ENCODE results near the gene TBC1D14.

The TBC1D14 gene

GRCh38 chr4:6992728-6993677 lies 83.4 kb downstream of the TBC1D14 start:
- peaks cover 11 to 31% of the 10 kb centered on the region in 2 donors for H3K36me3 ChIP-seq (ENCODE audit: control insufficient read depth in 2 of 2, insufficient read depth in 2 of 2, low read length in 2 of 2)
- peaks cover 16 to 28% of the 10 kb centered on the region in 2 donors for H3K4me1 ChIP-seq (ENCODE audit: control insufficient read depth in 2 of 2, insufficient read depth in 2 of 2, low read length in 2 of 2)
- no peaks in the 10 kb centered on the region for H3K27me3 ChIP-seq (ENCODE audit: control insufficient read depth in 2 of 2, insufficient read depth in 2 of 2, low read length in 2 of 2)
- peak overlapping the region; percentile 23 to 59 for H3K27ac ChIP-seq (ENCODE audit: low read depth in 2 of 2, low read length in 2 of 2)
- no peak overlapping the region for H3K4me3 ChIP-seq (ENCODE audit: low read length in 2 of 2)
- no peaks in the 10 kb centered on the region for H3K9me3 ChIP-seq (ENCODE audit: control insufficient read depth in 2 of 2, low read length in 2 of 2)
- H3K9ac ChIP-seq (ENCODE audit: low read depth in 1 of 2, low read length in 2 of 2), result no peak overlapping the region

GRCh38 chr4:6996481-6996880 lies 86.9 kb downstream of the TBC1D14 start:
- peaks cover 10 to 15% of the 10 kb centered on the region in 2 donors for H3K4me1 ChIP-seq (ENCODE audit: control insufficient read depth in 2 of 2, insufficient read depth in 2 of 2, low read length in 2 of 2)
- H3K27me3 ChIP-seq (ENCODE audit: control insufficient read depth in 2 of 2, insufficient read depth in 2 of 2, low read length in 2 of 2), result no peaks in the 10 kb centered on the region
- H3K36me3 ChIP-seq (ENCODE audit: control insufficient read depth in 2 of 2, insufficient read depth in 2 of 2, low read length in 2 of 2), result peaks cover 37 to 65% of the 10 kb centered on the region in 2 donors
- no peaks in the 10 kb centered on the region for H3K9me3 ChIP-seq (ENCODE audit: control insufficient read depth in 2 of 2, low read length in 2 of 2)
- no peak overlapping the region for H3K9ac ChIP-seq (ENCODE audit: low read depth in 1 of 2, low read length in 2 of 2)
- H3K4me3 ChIP-seq (ENCODE audit: low read length in 2 of 2), result no peak overlapping the region
- no peak overlapping the region for H3K27ac ChIP-seq (ENCODE audit: low read depth in 2 of 2, low read length in 2 of 2)

- H3K4me1 ChIP-seq (ENCODE audit: control insufficient read depth in 2 of 2, insufficient read depth in 2 of 2, low read length in 2 of 2), result no peaks in the 10 kb centered on the region
- H3K27ac ChIP-seq (ENCODE audit: low read depth in 2 of 2, low read length in 2 of 2), result no peak overlapping the region
- no peaks in the 10 kb centered on the region for H3K27me3 ChIP-seq (ENCODE audit: control insufficient read depth in 2 of 2, insufficient read depth in 2 of 2, low read length in 2 of 2)
- peaks cover 58 to 85% of the 10 kb centered on the region in 2 donors for H3K36me3 ChIP-seq (ENCODE audit: control insufficient read depth in 2 of 2, insufficient read depth in 2 of 2, low read length in 2 of 2)
- H3K9me3 ChIP-seq (ENCODE audit: control insufficient read depth in 2 of 2, low read length in 2 of 2), result no peaks in the 10 kb centered on the region
- no peak overlapping the region for H3K9ac ChIP-seq (ENCODE audit: low read depth in 1 of 2, low read length in 2 of 2)
- H3K4me3 ChIP-seq (ENCODE audit: low read length in 2 of 2), result no peak overlapping the region
These were observed 89.8 kb downstream of the TBC1D14 start for GRCh38 chr4:6999172-7000086.

- Histone ChIP-seq H3K27ac (ENCODE audit: low read depth in 2 of 2, low read length in 2 of 2) (no peak overlapping the region), H3K27me3 (ENCODE audit: control insufficient read depth in 2 of 2, insufficient read depth in 2 of 2, low read length in 2 of 2) (no peaks in the 10 kb centered on the region), H3K9me3 (ENCODE audit: control insufficient read depth in 2 of 2, low read length in 2 of 2) (no peaks in the 10 kb centered on the region), H3K9ac (ENCODE audit: low read depth in 1 of 2, low read length in 2 of 2) (no peak overlapping the region), H3K4me1 (ENCODE audit: control insufficient read depth in 2 of 2, insufficient read depth in 2 of 2, low read length in 2 of 2) (no peaks in the 10 kb centered on the region), H3K4me3 (ENCODE audit: low read length in 2 of 2) (no peak overlapping the region), H3K36me3 (ENCODE audit: control insufficient read depth in 2 of 2, insufficient read depth in 2 of 2, low read length in 2 of 2) (peaks cover 61 to 81% of the 10 kb centered on the region in 2 donors)
These were observed 91.0 kb downstream of the TBC1D14 start for GRCh38 chr4:7000421-7001176.

- Histone ChIP-seq H3K4me3 (ENCODE audit: low read length in 2 of 2) (no peak overlapping the region), H3K9me3 (ENCODE audit: control insufficient read depth in 2 of 2, low read length in 2 of 2) (no peaks in the 10 kb centered on the region), H3K9ac (ENCODE audit: low read depth in 1 of 2, low read length in 2 of 2) (no peak overlapping the region), H3K4me1 (ENCODE audit: control insufficient read depth in 2 of 2, insufficient read depth in 2 of 2, low read length in 2 of 2) (no peaks in the 10 kb centered on the region), H3K27me3 (ENCODE audit: control insufficient read depth in 2 of 2, insufficient read depth in 2 of 2, low read length in 2 of 2) (no peaks in the 10 kb centered on the region), H3K27ac (ENCODE audit: low read depth in 2 of 2, low read length in 2 of 2) (no peak overlapping the region), H3K36me3 (ENCODE audit: control insufficient read depth in 2 of 2, insufficient read depth in 2 of 2, low read length in 2 of 2) (peaks cover 62 to 77% of the 10 kb centered on the region in 2 donors)
These were observed 91.6 kb downstream of the TBC1D14 start for GRCh38 chr4:7001271-7001670.

- H3K36me3 ChIP-seq (ENCODE audit: control insufficient read depth in 2 of 2, insufficient read depth in 2 of 2, low read length in 2 of 2), result peaks cover 57 to 74% of the 10 kb centered on the region in 2 donors
These were observed 92.7 kb downstream of the TBC1D14 start for GRCh38 chr4:7002336-7002735.

GRCh38 chr4:7003176-7003878 lies 93.7 kb downstream of the TBC1D14 start:
- Histone ChIP-seq H3K36me3 (ENCODE audit: control insufficient read depth in 2 of 2, insufficient read depth in 2 of 2, low read length in 2 of 2) (peaks cover 62 to 74% of the 10 kb centered on the region in 2 donors), H3K9me3 (ENCODE audit: control insufficient read depth in 2 of 2, low read length in 2 of 2) (no peaks in the 10 kb centered on the region)

More at GRCh38 chr4:7002336-7002735, 92.7 kb downstream of the TBC1D14 start:
- no peaks in the 10 kb centered on the region for H3K4me1 ChIP-seq (ENCODE audit: control insufficient read depth in 2 of 2, insufficient read depth in 2 of 2, low read length in 2 of 2)
- H3K27me3 ChIP-seq (ENCODE audit: control insufficient read depth in 2 of 2, insufficient read depth in 2 of 2, low read length in 2 of 2), result no peaks in the 10 kb centered on the region
- no peaks in the 10 kb centered on the region for H3K9me3 ChIP-seq (ENCODE audit: control insufficient read depth in 2 of 2, low read length in 2 of 2)
- H3K4me3 ChIP-seq (ENCODE audit: low read length in 2 of 2), result no peak overlapping the region
- no peak overlapping the region for H3K9ac ChIP-seq (ENCODE audit: low read depth in 1 of 2, low read length in 2 of 2)
- H3K27ac ChIP-seq (ENCODE audit: low read depth in 2 of 2, low read length in 2 of 2), result no peak overlapping the region

GRCh38 chr4:7003879-7004240 lies 94.2 kb downstream of the TBC1D14 start:
- no peak overlapping the region for H3K27ac ChIP-seq (ENCODE audit: low read depth in 2 of 2, low read length in 2 of 2)
- no peak overlapping the region for H3K4me3 ChIP-seq (ENCODE audit: low read length in 2 of 2)
- peaks cover 65 to 74% of the 10 kb centered on the region in 2 donors for H3K36me3 ChIP-seq (ENCODE audit: control insufficient read depth in 2 of 2, insufficient read depth in 2 of 2, low read length in 2 of 2)
- no peak overlapping the region for H3K9ac ChIP-seq (ENCODE audit: low read depth in 1 of 2, low read length in 2 of 2)
- no peaks in the 10 kb centered on the region for H3K9me3 ChIP-seq (ENCODE audit: control insufficient read depth in 2 of 2, low read length in 2 of 2)
- no peaks in the 10 kb centered on the region for H3K4me1 ChIP-seq (ENCODE audit: control insufficient read depth in 2 of 2, insufficient read depth in 2 of 2, low read length in 2 of 2)
- H3K27me3 ChIP-seq (ENCODE audit: control insufficient read depth in 2 of 2, insufficient read depth in 2 of 2, low read length in 2 of 2), result no peaks in the 10 kb centered on the region

More at GRCh38 chr4:7003176-7003878, 93.7 kb downstream of the TBC1D14 start:
- Histone ChIP-seq H3K27me3 (ENCODE audit: control insufficient read depth in 2 of 2, insufficient read depth in 2 of 2, low read length in 2 of 2) (no peaks in the 10 kb centered on the region), H3K27ac (ENCODE audit: low read depth in 2 of 2, low read length in 2 of 2) (no peak overlapping the region), H3K4me3 (ENCODE audit: low read length in 2 of 2) (no peak overlapping the region), H3K9ac (ENCODE audit: low read depth in 1 of 2, low read length in 2 of 2) (no peak overlapping the region), H3K4me1 (ENCODE audit: control insufficient read depth in 2 of 2, insufficient read depth in 2 of 2, low read length in 2 of 2) (no peaks in the 10 kb centered on the region)

- Histone ChIP-seq H3K27me3 (ENCODE audit: control insufficient read depth in 2 of 2, insufficient read depth in 2 of 2, low read length in 2 of 2) (no peaks in the 10 kb centered on the region), H3K9ac (ENCODE audit: low read depth in 1 of 2, low read length in 2 of 2) (no peak overlapping the region), H3K4me3 (ENCODE audit: low read length in 2 of 2) (no peak overlapping the region), H3K9me3 (ENCODE audit: control insufficient read depth in 2 of 2, low read length in 2 of 2) (no peaks in the 10 kb centered on the region), H3K27ac (ENCODE audit: low read depth in 2 of 2, low read length in 2 of 2) (no peak overlapping the region), H3K4me1 (ENCODE audit: control insufficient read depth in 2 of 2, insufficient read depth in 2 of 2, low read length in 2 of 2) (no peaks in the 10 kb centered on the region), H3K36me3 (ENCODE audit: control insufficient read depth in 2 of 2, insufficient read depth in 2 of 2, low read length in 2 of 2) (peaks cover 65 to 74% of the 10 kb centered on the region in 2 donors)
These were observed 94.7 kb downstream of the TBC1D14 start for GRCh38 chr4:7004331-7004730.

Data from mucosa of rectum (tissue), 2 donors.